Measurements from ENCODE around the gene MPZ. TPM values are rescaled to one million over a fixed set of nuclear protein-coding genes. Genes with fewer than 3 reads are reported as not detected.

Gene MPZ
- total RNA-seq, 5 donors from 2014 or later (not counting 1 experiment from before 2014, with no cell fraction given): 3.4 to 7.9 (median 6.1) TPM

DNA sequence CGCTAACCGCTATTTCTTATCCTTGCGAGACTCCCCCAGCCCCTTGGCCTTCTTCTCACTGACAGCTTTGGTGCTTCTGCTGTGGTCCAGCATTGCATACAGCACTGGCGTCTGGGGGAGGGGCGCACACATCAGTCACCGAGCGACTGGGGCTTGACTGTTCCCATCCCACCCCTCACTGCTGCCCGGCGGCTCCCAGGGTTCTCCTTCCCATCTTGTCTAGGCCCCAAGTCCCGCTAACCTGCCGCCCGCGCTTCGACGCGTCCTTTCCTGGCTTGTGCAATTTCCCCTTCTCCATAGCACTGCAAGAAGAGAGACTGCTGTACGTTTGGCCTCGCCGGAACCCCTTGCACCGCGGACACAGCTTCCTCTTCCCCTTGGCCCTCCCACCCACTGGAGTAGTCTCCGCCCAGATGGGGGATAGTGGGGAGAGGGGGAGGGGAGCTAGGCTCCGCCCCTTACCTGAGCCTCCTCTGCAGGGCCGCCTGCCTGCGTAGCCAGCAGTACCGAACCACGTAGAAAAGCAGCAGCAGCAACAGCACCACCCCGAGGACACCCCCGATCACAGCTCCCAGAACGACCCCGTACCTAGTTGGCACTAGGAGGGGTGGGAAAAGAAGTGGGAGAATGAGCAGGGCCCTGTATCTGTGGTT, 3.8 kb downstream of the MPZ start:
- POLR2A ChIA-PET: interaction anchor here (0.6 to 1.0 kb wide), 7 partner anchors 8 to 1252 kb away, joined by 3 to 11 read pairs (median 7); partner anchors contain the start of genes PPOX (in 1 of the 2), SDHC (in 1 of the 2) and TOMM40L (in 1 of the 2)
- Histone ChIP-seq H3K27ac (ENCODE audit: low read length) (peak overlapping the region; percentile 80), H3K27me3 (replicated peaks in 1 of 2; ENCODE audit: control insufficient read depth in 2 of 2, extremely low read depth in 1 of 2, insufficient read depth in 2 of 2, low read length in 1 of 2) (no peaks in the 10 kb centered on the region), H3K9me3 (no peaks in the 10 kb centered on the region), H3K4me1 (ENCODE audit: control insufficient read depth in 1 of 2, extremely low read depth in 1 of 2, insufficient read depth in 2 of 2, low read length in 2 of 2) (peaks cover 11 to 27% of the 10 kb centered on the region in 2 experiments), H3K36me3 (ENCODE audit: control insufficient read depth in 2 of 2, extremely low read depth in 1 of 2, insufficient read depth in 1 of 2, low read length in 1 of 2) (peaks cover 0 to 2% of the 10 kb centered on the region in 2 donors), H3K4me3 (ENCODE audit: control insufficient read depth in 1 of 2, extremely low read depth in 1 of 2, low read length in 1 of 2) (peak overlapping the region; percentile 79 to 91)
- no peaks in the 10 kb centered on the region for H3K9me3 Mint-ChIP-seq
- ATAC-seq (replicated peaks in 1 of 4): peak; percentile 97 to 99 (median 98)
- CTCF ChIA-PET: interaction anchor here (0.6 to 4.0 kb wide), 23 partner anchors 8 to 254 kb away, joined by 3 to 36 read pairs (median 3); partner anchors contain the start of genes SDHC (in 2 of the 2), CFAP126 (in 1 of the 2), KLHDC9 (in 1 of the 2) and PCP4L1 (in 1 of the 2)
- no peaks in the 10 kb centered on the region for H3K27me3 Mint-ChIP-seq
- peak overlapping the region; percentile 92 to 98 (median 98) for H3K4me3 Mint-ChIP-seq
- no peaks in the 10 kb centered on the region for H3K36me3 Mint-ChIP-seq
- H3K27ac Mint-ChIP-seq: peak overlapping the region; percentile 94
- 0% methylated on average over 11 of the region's 31 CpGs for WGBS (ENCODE audit: insufficient coverage)
- DNase-seq: peak; percentile 79 to 94 (median 87)
- H3K4me1 Mint-ChIP-seq: peaks cover 33 to 42% (median 41%) of the 10 kb centered on the region in 3 donors

DNA sequence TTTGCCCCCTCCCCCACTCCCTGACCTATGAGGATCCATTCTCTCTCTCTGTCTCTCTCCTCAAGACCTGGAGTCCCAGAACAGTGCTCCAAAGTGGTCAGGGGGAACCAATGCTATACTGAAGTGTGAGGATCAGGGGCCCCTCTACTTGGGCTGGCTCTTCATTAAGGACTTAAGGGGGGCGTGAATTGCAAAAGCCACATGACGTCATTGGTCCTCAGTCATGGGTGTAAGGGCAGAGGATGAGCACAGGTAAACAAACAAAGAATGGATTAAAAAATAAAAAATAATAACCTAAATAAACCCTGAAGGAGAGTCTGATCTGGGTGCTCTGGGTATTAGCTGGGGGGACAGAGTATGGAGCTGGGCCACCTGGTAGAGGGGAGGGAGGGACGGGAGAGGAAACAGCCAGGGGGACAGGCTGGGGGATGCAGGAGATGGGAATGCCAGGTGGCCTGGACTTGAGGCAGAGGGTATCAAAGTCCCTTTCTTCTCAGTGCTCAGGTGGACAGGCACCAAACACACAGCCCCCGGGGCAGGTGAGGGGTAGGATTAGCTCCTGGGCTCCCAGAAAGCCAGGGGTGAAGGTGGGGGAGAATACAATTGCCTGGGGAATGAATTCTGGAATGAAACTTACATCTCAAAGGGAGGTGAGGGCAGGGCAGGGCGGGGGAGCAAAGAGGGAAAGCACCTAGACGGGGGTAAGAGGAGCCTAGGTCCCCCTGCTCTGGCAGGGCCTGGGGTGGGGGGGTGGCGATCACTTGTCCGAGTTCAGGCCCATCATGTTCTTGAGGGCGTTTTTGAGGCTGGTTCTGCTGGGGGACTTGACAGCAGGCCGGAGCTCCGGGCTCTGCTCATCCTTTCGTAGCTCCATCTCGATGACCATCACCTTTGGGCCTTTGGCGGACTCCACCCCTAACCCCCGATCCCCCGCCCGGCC, 4.6 kb downstream of the MPZ start:
- H3K36me3 Mint-ChIP-seq: no peaks in the 10 kb centered on the region
- Histone ChIP-seq H3K36me3 (ENCODE audit: control insufficient read depth in 2 of 2, extremely low read depth in 1 of 2, insufficient read depth in 1 of 2, low read length in 1 of 2) (peaks cover 0 to 2% of the 10 kb centered on the region in 2 donors), H3K4me3 (ENCODE audit: control insufficient read depth in 1 of 2, extremely low read depth in 1 of 2, low read length in 1 of 2) (peak overlapping the region; percentile 79 to 91), H3K4me1 (ENCODE audit: control insufficient read depth in 1 of 2, extremely low read depth in 1 of 2, insufficient read depth in 2 of 2, low read length in 2 of 2) (peaks cover 11 to 27% of the 10 kb centered on the region in 2 experiments), H3K9me3 (no peaks in the 10 kb centered on the region), H3K27ac (ENCODE audit: low read length) (peak overlapping the region; percentile 80), H3K27me3 (replicated peaks in 1 of 2; ENCODE audit: control insufficient read depth in 2 of 2, extremely low read depth in 1 of 2, insufficient read depth in 2 of 2, low read length in 1 of 2) (no peaks in the 10 kb centered on the region)
- H3K9me3 Mint-ChIP-seq: no peaks in the 10 kb centered on the region
- ChIA-PET POLR2A (interaction anchor here (0.6 to 1.0 kb wide), 4 partner anchors 9 to 1025 kb away, joined by 5 to 13 read pairs (median 6); partner anchors contain the start of gene SDHC (in 1 of the 2)), CTCF (interaction anchor here (0.6 to 4.0 kb wide), 22 partner anchors 9 to 592 kb away, joined by 3 to 36 read pairs (median 4); partner anchors contain the start of genes SDHC (in 2 of the 2), CFAP126 (in 1 of the 2), KLHDC9 (in 1 of the 2) and PCP4L1 (in 1 of the 2))
- no peak for ATAC-seq (replicated peaks in 1 of 4)
- peak overlapping the region; percentile 92 to 98 (median 98) for H3K4me3 Mint-ChIP-seq
- H3K27ac Mint-ChIP-seq: peak overlapping the region; percentile 94
- H3K4me1 Mint-ChIP-seq: peaks cover 33 to 42% (median 41%) of the 10 kb centered on the region in 3 donors
- WGBS (ENCODE audit: insufficient coverage): 12% methylated on average over 12 of the region's 17 CpGs
- peak in 3 of 35 experiments; percentile 8 to 35 (median 10) for DNase-seq
- no peaks in the 10 kb centered on the region for H3K27me3 Mint-ChIP-seq

DNA sequence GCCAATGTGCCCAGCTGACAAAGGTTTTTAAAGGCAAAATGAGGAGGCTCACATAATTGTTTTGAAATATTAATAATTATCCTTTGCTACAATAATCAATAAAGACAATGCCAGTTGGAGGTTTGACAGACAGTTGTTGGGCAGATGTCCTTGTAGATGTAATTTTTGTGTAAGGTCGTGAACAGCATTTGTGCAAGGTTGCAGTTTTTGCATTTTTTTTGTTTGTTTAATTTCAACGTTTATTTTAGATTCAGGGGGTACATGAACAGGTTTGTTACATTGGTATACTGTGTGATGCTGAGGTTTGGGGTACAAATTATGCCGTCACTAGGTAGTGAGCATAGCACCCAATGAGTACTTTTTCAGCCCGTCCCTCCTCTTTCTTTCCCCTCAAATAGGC, 9.3 kb downstream of the MPZ start:
- H3K27me3 ChIP-seq (replicated peaks in 1 of 2; ENCODE audit: control insufficient read depth in 2 of 2, extremely low read depth in 1 of 2, insufficient read depth in 2 of 2, low read length in 1 of 2): no peaks in the 10 kb centered on the region
- Mint-ChIP-seq H3K27me3 (no peaks in the 10 kb centered on the region), H3K9me3 (no peaks in the 10 kb centered on the region), H3K4me1 (peaks cover 16 to 36% (median 30%) of the 10 kb centered on the region in 3 donors), H3K36me3 (no peaks in the 10 kb centered on the region), H3K27ac (no peak overlapping the region), H3K4me3 (no peak overlapping the region)
- no peak overlapping the region for H3K4me3 ChIP-seq (ENCODE audit: control insufficient read depth in 1 of 2, extremely low read depth in 1 of 2, low read length in 1 of 2)
- H3K27ac ChIP-seq (ENCODE audit: low read length): no peak overlapping the region
- peaks cover 11 to 12% of the 10 kb centered on the region in 2 experiments for H3K4me1 ChIP-seq (ENCODE audit: control insufficient read depth in 1 of 2, extremely low read depth in 1 of 2, insufficient read depth in 2 of 2, low read length in 2 of 2)
- H3K36me3 ChIP-seq (ENCODE audit: control insufficient read depth in 2 of 2, extremely low read depth in 1 of 2, insufficient read depth in 1 of 2, low read length in 1 of 2): peaks cover 0 to 2% of the 10 kb centered on the region in 2 donors
- ATAC-seq (replicated peaks in 1 of 4): no peak
- DNase-seq: no peak
- CTCF ChIA-PET: interaction anchor here (0.6 to 0.7 kb wide), 2 partner anchors 41 to 95 kb away, joined by 3 to 5 read pairs; no protein-coding TSS in a partner anchor
- POLR2A ChIA-PET: no interaction called here
- no peaks in the 10 kb centered on the region for H3K9me3 ChIP-seq
- 88% methylated on average over 1 of the region's 4 CpGs for whole genome bisulfite sequencing (ENCODE audit: insufficient coverage)

DNA sequence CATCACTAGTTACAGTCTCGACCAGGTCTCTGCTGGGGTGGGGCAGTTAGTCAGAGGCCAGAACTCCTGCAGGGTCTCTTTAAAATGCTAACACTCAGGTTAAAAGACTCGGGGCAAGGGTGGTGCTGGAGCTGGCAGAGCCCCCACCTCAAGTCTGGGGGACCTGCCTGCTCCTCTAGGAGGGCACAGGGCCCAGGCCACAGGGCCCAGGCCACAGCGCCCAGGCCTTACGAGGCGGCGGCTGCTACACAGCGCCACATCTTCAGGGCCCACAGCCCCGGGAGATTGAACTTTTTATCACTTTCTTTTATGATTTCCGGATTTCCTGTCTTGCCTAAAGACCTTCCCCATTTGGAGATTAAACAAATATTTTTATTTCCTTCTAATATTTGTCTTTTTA, 10.4 kb downstream of the MPZ start:
- peak overlapping the region in 1 of 2 donors; percentile 64 for H3K27ac Mint-ChIP-seq
- CTCF ChIA-PET: no interaction called here
- ATAC-seq (replicated peaks in 1 of 4): peak in 1 of 4 experiments; percentile 24

DNA sequence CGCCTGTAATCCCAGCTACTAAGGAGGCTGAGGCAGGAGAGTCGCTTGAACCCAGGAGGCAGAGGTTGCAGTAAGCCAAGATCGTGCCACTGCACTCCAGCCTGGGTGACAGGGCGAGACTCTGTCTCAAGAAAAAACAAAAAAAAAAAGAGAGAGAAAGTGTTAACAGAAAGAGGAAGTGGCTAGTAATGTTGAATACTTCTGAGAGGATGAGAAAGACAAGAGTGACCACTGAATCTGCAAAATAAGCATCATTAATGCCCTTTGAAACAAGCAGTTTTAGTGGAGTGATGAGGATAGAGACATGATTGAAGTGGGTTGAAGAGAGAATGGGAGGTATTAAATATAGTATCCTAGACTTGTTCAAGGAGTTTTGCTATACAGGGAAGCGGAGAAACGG, 11.7 kb downstream of the MPZ start:
- H3K27ac Mint-ChIP-seq: no peak overlapping the region
- H3K4me3 ChIP-seq (ENCODE audit: control insufficient read depth in 1 of 2, extremely low read depth in 1 of 2, low read length in 1 of 2): no peak overlapping the region
- peaks cover 0 to 2% of the 10 kb centered on the region in 2 donors for H3K36me3 ChIP-seq (ENCODE audit: control insufficient read depth in 2 of 2, extremely low read depth in 1 of 2, insufficient read depth in 1 of 2, low read length in 1 of 2)
- no peak overlapping the region for H3K27ac ChIP-seq (ENCODE audit: low read length)
- H3K4me1 Mint-ChIP-seq: peaks cover 0 to 13% (median 6%) of the 10 kb centered on the region in 3 donors
- ChIA-PET POLR2A (no interaction called here), CTCF (no interaction called here)
- no peaks in the 10 kb centered on the region for H3K9me3 ChIP-seq
- DNase-seq (no peak), ATAC-seq (replicated peaks in 1 of 4) (no peak)
- no peaks in the 10 kb centered on the region for H3K4me1 ChIP-seq (ENCODE audit: control insufficient read depth in 1 of 2, extremely low read depth in 1 of 2, insufficient read depth in 2 of 2, low read length in 2 of 2)
- no peaks in the 10 kb centered on the region for H3K27me3 ChIP-seq (replicated peaks in 1 of 2; ENCODE audit: control insufficient read depth in 2 of 2, extremely low read depth in 1 of 2, insufficient read depth in 2 of 2, low read length in 1 of 2)
- no peaks in the 10 kb centered on the region for H3K27me3 Mint-ChIP-seq
- no peak overlapping the region for H3K4me3 Mint-ChIP-seq
- 88% methylated on average over 4 of the region's 6 CpGs for WGBS (ENCODE audit: insufficient coverage)
- H3K9me3 Mint-ChIP-seq: no peaks in the 10 kb centered on the region
- no peaks in the 10 kb centered on the region for H3K36me3 Mint-ChIP-seq

More for the DNA sequence above, 10.4 kb downstream of the MPZ start:
- H3K36me3 Mint-ChIP-seq: no peaks in the 10 kb centered on the region
- H3K9me3 Mint-ChIP-seq: no peaks in the 10 kb centered on the region
- Histone ChIP-seq H3K9me3 (no peaks in the 10 kb centered on the region), H3K36me3 (ENCODE audit: control insufficient read depth in 2 of 2, extremely low read depth in 1 of 2, insufficient read depth in 1 of 2, low read length in 1 of 2) (peaks cover 0 to 2% of the 10 kb centered on the region in 2 donors), H3K4me3 (ENCODE audit: control insufficient read depth in 1 of 2, extremely low read depth in 1 of 2, low read length in 1 of 2) (no peak overlapping the region), H3K4me1 (ENCODE audit: control insufficient read depth in 1 of 2, extremely low read depth in 1 of 2, insufficient read depth in 2 of 2, low read length in 2 of 2) (peaks cover 3 to 4% of the 10 kb centered on the region in 2 experiments), H3K27me3 (replicated peaks in 1 of 2; ENCODE audit: control insufficient read depth in 2 of 2, extremely low read depth in 1 of 2, insufficient read depth in 2 of 2, low read length in 1 of 2) (no peaks in the 10 kb centered on the region), H3K27ac (ENCODE audit: low read length) (no peak overlapping the region)
- no peak for DNase-seq
- 72% methylated on average over 4 of the region's 9 CpGs for WGBS (ENCODE audit: insufficient coverage)
- POLR2A ChIA-PET: no interaction called here
- H3K4me1 Mint-ChIP-seq: peaks cover 8 to 25% (median 18%) of the 10 kb centered on the region in 3 donors
- no peak overlapping the region for H3K4me3 Mint-ChIP-seq
- no peaks in the 10 kb centered on the region for H3K27me3 Mint-ChIP-seq

DNA sequence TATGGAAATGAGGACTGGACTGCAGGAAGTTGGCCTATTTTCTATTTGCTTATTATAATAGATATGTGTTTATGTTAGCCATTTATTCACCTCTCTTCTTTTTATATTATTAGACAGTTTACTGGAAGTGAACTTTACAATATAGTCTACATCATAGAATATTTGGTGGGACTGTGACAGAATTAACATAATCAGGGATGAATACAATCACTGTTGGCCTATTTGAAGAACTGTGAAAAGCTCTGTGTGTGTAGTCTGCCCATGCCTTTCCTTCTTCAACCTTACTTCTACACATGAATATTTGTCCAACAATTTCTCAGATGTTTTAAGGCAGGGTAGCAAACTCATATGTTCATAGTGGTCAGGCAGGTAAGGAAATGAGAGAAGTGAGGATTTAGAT, 12.4 kb downstream of the MPZ start:
- H3K27ac Mint-ChIP-seq: no peak overlapping the region
- H3K4me3 ChIP-seq (ENCODE audit: control insufficient read depth in 1 of 2, extremely low read depth in 1 of 2, low read length in 1 of 2): no peak overlapping the region
- POLR2A ChIA-PET: no interaction called here
- H3K4me1 ChIP-seq (ENCODE audit: control insufficient read depth in 1 of 2, extremely low read depth in 1 of 2, insufficient read depth in 2 of 2, low read length in 2 of 2): no peaks in the 10 kb centered on the region
- H3K36me3 Mint-ChIP-seq: no peaks in the 10 kb centered on the region
- DNase-seq: no peak
- no peaks in the 10 kb centered on the region for H3K36me3 ChIP-seq (ENCODE audit: control insufficient read depth in 2 of 2, extremely low read depth in 1 of 2, insufficient read depth in 1 of 2, low read length in 1 of 2)
- CTCF ChIA-PET: interaction anchor here in 1 of 2 donors (0.7 kb wide), 1 partner anchor 10 kb away, joined by 3 read pairs; no protein-coding TSS in a partner anchor
- peaks cover 0 to 8% (median 6%) of the 10 kb centered on the region in 3 donors for H3K4me1 Mint-ChIP-seq
- H3K27me3 ChIP-seq (replicated peaks in 1 of 2; ENCODE audit: control insufficient read depth in 2 of 2, extremely low read depth in 1 of 2, insufficient read depth in 2 of 2, low read length in 1 of 2): no peaks in the 10 kb centered on the region
- no peak overlapping the region for H3K4me3 Mint-ChIP-seq
- no peak for ATAC-seq (replicated peaks in 1 of 4)
- no peaks in the 10 kb centered on the region for H3K9me3 Mint-ChIP-seq
- H3K27ac ChIP-seq (ENCODE audit: low read length): no peak overlapping the region
- no peaks in the 10 kb centered on the region for H3K27me3 Mint-ChIP-seq
- no peaks in the 10 kb centered on the region for H3K9me3 ChIP-seq

Measured in T-cell (primary cell).